Osteoblast (primary cell): ENCODE measurements around the gene KCNA3. TPM values are rescaled to one million over a fixed set of nuclear protein-coding genes. Genes with fewer than 3 reads are reported as not detected.

Experiments
- DNase-seq: peaks from one replicate; pipeline ENCODE4 v3.0.0; 2011; ENCODE audit warnings: low spot score, mixed read lengths; ENCODE audit not compliant: insufficient read length; ENCODE audit errors: missing footprints
- H2AFZ ChIP-seq: 2 replicates; pipeline ENCODE4 v1.6.0; 2011; ENCODE audit warnings: mild to moderate bottlenecking, low read length
- H3K27ac ChIP-seq: 2 replicates; pipeline ENCODE4 v1.5.1; 2011; ENCODE audit warnings: mild to moderate bottlenecking, low read depth, low read length, moderate library complexity
- H3K27me3 ChIP-seq: 2 replicates; pipeline ENCODE4 v1.6.0; 2012; ENCODE audit warnings: mild to moderate bottlenecking, control low read depth, inconsistent platforms, low read length, moderate library complexity; ENCODE audit not compliant: insufficient read depth
- H3K36me3 ChIP-seq: 2 replicates; pipeline ENCODE4 v1.5.1; 2011; ENCODE audit warnings: mild to moderate bottlenecking, low read length, control low read depth, moderate library complexity; ENCODE audit not compliant: insufficient read depth
- H3K4me1 ChIP-seq: 2 replicates; pipeline ENCODE4 v1.5.1; 2011; ENCODE audit warnings: mild to moderate bottlenecking, low read length, control low read depth, moderate library complexity; ENCODE audit not compliant: insufficient read depth
- H3K4me2 ChIP-seq: 2 replicates; pipeline ENCODE4 v1.6.0; 2011; ENCODE audit warnings: mild to moderate bottlenecking, low read length; ENCODE audit not compliant: insufficient read depth
- H3K4me3 ChIP-seq: fragments of 200-600 bp; sonication (generic); 3 replicates; pipeline ENCODE4 v1.5.1; 2012; ENCODE audit warnings: mild to moderate bottlenecking, low read length, inconsistent platforms; ENCODE audit not compliant: insufficient read depth
- H3K79me2 ChIP-seq: 2 replicates; pipeline ENCODE4 v1.6.0; 2012; ENCODE audit warnings: mild to moderate bottlenecking, low read length, control low read depth, inconsistent platforms; ENCODE audit not compliant: insufficient read depth
- H3K9me3 ChIP-seq: 2 replicates; pipeline ENCODE4 v1.5.1; 2011; ENCODE audit warnings: low read depth, low read length, control low read depth
- H4K20me1 ChIP-seq: 2 replicates; pipeline ENCODE4 v1.6.0; 2012; ENCODE audit warnings: mild to moderate bottlenecking, low read length, control low read depth; ENCODE audit not compliant: insufficient read depth
- CTCF ChIP-seq: IDR thresholded peaks from 2 replicates; pipeline ENCODE4 v1.5.1; 2011; ENCODE audit warnings: mild to moderate bottlenecking, low read depth, low read length, moderate library complexity; ENCODE audit errors: extremely low read depth
- total RNA-seq: library from RNA; depleted of rRNA; stranded (reverse); fragments of >200 nt; gene quantifications from 2 replicates; pipeline ENCODE4 v1.2.3, GENCODE V29; 2012

Gene KCNA3
- total RNA-seq, 1 donor: not detected

- Histone ChIP-seq H2AFZ (no peak overlapping the region), H3K36me3 (no peaks in the 10 kb centered on the region), H4K20me1 (no peaks in the 10 kb centered on the region), H3K4me2 (no peak overlapping the region), H3K9me3 (no peaks in the 10 kb centered on the region), H3K4me1 (no peaks in the 10 kb centered on the region), H3K27ac (no peak overlapping the region), H3K4me3 (no peak overlapping the region), H3K27me3 (no peaks in the 10 kb centered on the region), H3K79me2 (no peaks in the 10 kb centered on the region)
- no peak for DNase-seq
- TF ChIP-seq CTCF: no peak
These were observed 46.2 kb downstream of the KCNA3 start for GRCh38 chr1:110628323-110629105.

GRCh38 chr1:110627764-110628163 is 47.0 kb downstream of the KCNA3 start:
- DNase-seq: no peak
- no peak overlapping the region for H3K4me3 ChIP-seq
- H3K9me3 ChIP-seq: no peaks in the 10 kb centered on the region
- H3K27ac ChIP-seq: no peak overlapping the region
- H3K36me3 ChIP-seq: no peaks in the 10 kb centered on the region
- H3K4me2 ChIP-seq: no peak overlapping the region
- H3K27me3 ChIP-seq: no peaks in the 10 kb centered on the region
- TF ChIP-seq CTCF: no peak
- H3K79me2 ChIP-seq: no peaks in the 10 kb centered on the region
- no peak overlapping the region for H2AFZ ChIP-seq
- no peaks in the 10 kb centered on the region for H4K20me1 ChIP-seq
- H3K4me1 ChIP-seq: no peaks in the 10 kb centered on the region

- H3K9me3 ChIP-seq: no peaks in the 10 kb centered on the region
- H3K27ac ChIP-seq: no peak overlapping the region
- H3K79me2 ChIP-seq: no peaks in the 10 kb centered on the region
- TF ChIP-seq CTCF: no peak
- H3K27me3 ChIP-seq: no peaks in the 10 kb centered on the region
- no peak overlapping the region for H3K4me3 ChIP-seq
- H3K36me3 ChIP-seq: no peaks in the 10 kb centered on the region
- no peak overlapping the region for H2AFZ ChIP-seq
- H4K20me1 ChIP-seq: no peaks in the 10 kb centered on the region
- no peak for DNase-seq
- no peaks in the 10 kb centered on the region for H3K4me1 ChIP-seq
- no peak overlapping the region for H3K4me2 ChIP-seq
These were observed 47.9 kb downstream of the KCNA3 start for GRCh38 chr1:110626889-110627288.

Other genes starting within 250 kb of the KCNA3 start
- not detected in 2 replicates for gene PROK1, start 223.8 kb downstream of the KCNA3 start, total RNA-seq
- gene KCNA10, start 155.8 kb downstream of the KCNA3 start, total RNA-seq: not detected in 2 replicates
- gene KCNA2, start 68.6 kb downstream of the KCNA3 start, total RNA-seq: under 0.01 TPM in 1 of 2 replicates, not detected in the other
- gene CD53, start 198.2 kb upstream of the KCNA3 start, total RNA-seq: 0.29 and 0.36 TPM in 2 replicates